SIG-M5 treated with dmso at 0.1 percent for 504 hours (cell line): ENCODE data around the gene SLC38A9.

Experiments
- DNase-seq: peaks from one replicate; lab custom pipeline; 2025; ENCODE audit not compliant: unreplicated experiment; lab: John Stamatoyannopoulos, UW

Gene SLC38A9

DNA sequence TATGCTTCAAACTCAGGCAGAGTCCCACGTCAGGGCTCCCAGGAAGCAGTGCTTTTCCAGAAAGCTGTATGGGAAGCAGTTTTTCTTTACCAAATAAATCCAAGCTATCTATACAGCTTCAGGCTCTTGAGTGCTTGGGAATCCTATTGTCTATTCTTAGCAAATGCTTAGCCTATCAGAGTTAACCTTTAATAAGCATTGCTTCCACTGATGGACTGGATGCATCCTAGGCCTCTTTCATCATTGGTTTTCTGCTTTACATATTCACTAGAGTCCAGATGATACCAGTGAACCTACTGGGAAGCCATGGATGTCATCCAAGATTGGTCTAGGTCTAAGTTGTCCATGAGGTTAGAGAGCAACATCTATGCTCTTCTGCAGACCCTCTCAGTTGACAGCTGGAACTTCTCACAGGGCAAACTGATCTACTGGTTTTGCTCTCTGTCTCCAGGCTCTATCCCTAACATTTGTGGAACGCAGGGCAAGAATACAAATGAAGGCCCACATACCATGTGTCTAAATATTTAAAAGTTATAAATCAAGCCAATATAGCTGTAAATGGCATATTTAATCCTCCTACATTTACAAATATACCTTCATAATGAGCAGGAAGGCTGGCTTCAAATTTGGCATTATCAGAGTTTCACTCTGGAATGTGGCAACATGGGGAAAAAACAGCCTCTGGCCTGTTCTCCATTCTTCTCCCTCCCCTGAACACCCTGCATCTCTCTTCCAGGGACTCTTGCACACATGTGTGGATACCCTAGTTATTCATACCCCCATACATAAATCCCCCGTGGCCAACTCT lies 127.5 kb downstream of the SLC38A9 start:
- DNase-seq, result no peak

DNA sequence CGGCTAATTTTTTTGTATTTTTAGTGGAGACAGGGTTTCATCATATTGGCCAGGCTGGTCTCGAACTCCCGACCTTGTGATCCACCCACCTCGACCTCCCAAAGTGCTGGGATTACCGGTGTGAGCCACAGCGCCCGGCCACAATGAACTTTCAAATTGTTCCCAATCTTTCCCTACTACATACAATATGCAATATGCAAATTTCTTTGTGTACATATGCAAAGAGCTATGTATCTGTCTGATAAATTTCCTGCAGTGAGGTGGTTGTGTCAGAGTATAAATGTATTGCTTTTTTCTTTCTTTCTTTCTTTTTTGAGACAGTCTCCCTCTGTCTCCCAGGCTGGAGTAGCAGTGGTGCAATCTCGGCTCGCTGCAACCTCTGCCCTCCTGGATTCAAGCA lies 128.5 kb downstream of the SLC38A9 start:
- no peak for DNase-seq

DNA sequence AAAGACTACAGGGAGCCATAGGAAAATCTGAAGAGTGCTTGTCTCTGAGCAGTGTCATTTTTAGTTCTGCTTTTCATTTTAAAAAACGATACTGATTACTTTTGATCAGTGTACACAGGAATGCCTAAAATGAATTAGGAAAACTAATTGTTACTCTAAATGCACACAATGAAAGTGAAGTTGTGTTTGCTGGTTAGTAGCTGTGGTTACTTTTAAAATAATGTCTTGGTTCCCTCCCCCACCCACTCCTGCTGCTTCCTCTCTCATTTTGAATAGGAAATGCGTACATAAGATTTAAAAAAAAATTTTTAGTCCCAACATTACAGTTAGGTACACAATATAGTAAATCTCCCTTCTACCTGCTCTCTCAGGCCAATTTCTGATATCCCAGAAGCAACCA lies 129.9 kb downstream of the SLC38A9 start:
- no peak for DNase-seq

- no peak for DNase-seq
Measured at GRCh38 chr5:55580042-55580441, 132.1 kb downstream of the SLC38A9 start.

DNA sequence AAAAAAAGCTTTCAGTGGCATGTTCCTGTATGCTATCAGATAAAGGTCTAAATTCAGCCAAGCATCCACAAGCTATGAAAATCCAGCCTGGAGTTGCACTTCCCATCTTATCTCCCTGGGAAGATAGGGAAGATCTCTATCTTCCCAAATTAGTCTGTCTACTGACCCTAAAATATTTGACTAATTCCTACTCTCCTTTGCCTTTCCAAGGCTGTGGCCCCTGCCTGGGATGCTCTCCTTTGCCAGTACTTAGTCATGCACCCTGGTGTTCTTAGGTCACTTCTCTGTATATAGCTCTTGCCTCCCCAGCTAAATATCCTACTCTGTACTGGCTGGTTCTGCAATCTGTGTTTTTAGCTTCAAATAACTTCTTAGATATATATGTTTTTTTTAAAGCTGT lies 133.4 kb downstream of the SLC38A9 start:
- DNase-seq, result no peak

GRCh38 chr5:55577353-55578060 lies 134.6 kb downstream of the SLC38A9 start:
- no peak for DNase-seq

DNA sequence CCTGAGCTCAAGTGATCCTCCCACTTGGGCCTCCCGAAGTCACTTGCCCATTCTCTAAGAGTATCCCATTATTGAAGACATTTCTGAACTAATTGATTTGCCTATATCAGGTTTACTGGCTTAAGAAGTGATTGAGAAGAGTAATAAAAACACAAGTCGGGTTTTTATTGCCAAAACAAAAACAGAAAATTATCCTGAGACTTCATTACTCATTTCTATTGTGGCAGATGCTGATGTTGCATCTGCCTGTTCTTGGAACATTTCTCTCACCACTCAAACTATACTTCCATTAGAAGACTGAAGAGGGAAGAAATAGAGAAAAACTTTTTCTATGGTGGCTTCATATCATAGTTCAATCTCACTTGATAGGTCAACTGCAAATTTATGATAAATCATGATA lies 135.5 kb downstream of the SLC38A9 start:
- no peak for DNase-seq
